ENCODE data around the gene LLGL2.
A peak's percentile ranks its signal among the peaks of the same experiment; 100 is the strongest.

LLGL2 gene

GRCh38 chr17:75526555-75527270 lies 1.2 kb downstream of the LLGL2 start:
- Mint-ChIP-seq H3K27ac (peak overlapping the region; percentile 41 to 85), H3K4me3 (peak overlapping the region; percentile 83 to 88), H3K36me3 (ENCODE audit: insufficient read depth) (peaks cover 16% of the 10 kb centered on the region), H3K4me1 (ENCODE audit: low read depth in 2 of 2) (peaks cover 18 to 21% of the 10 kb centered on the region in 2 donors), H3K9me3 (no peaks in the 10 kb centered on the region), H3K27me3 (no peaks in the 10 kb centered on the region)
- ATAC-seq (replicated peaks) (no peak), DNase-seq (no peak)

- Mint-ChIP-seq H3K36me3 (ENCODE audit: insufficient read depth) (peaks cover 16% of the 10 kb centered on the region), H3K4me1 (ENCODE audit: low read depth in 2 of 2) (peaks cover 38 to 44% of the 10 kb centered on the region in 2 donors), H3K27me3 (no peaks in the 10 kb centered on the region), H3K9me3 (no peaks in the 10 kb centered on the region), H3K4me3 (no peak overlapping the region), H3K27ac (peak overlapping the region in 1 of 2 donors; percentile 59)
- no peak for DNase-seq
- ATAC-seq (replicated peaks) = no peak
Measured at GRCh38 chr17:75530837-75531720, 5.6 kb downstream of the LLGL2 start.

DNA sequence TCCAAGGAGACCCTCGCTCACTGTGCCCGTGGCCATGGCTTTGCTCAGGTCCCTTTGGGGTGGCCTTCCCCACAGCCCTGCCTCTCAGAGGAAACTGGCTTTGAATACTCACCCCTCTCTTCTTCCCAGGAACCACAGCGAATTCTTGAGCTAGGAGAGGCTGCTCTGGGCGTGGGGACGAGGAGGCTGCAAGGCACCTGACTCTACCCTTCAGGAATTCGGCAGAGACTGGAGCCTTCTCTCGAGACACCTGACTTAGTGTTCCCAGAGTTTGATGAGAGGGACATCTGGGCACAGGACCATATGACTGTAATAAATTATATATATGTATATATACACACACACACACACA lies 6.2 kb downstream of the LLGL2 start:
- ATAC-seq (replicated peaks) = no peak
- no peaks in the 10 kb centered on the region for H3K27me3 Mint-ChIP-seq
- DNase-seq = no peak
- H3K36me3 Mint-ChIP-seq (ENCODE audit: insufficient read depth) = peaks cover 16% of the 10 kb centered on the region
- no peaks in the 10 kb centered on the region for H3K9me3 Mint-ChIP-seq
- H3K27ac Mint-ChIP-seq = peak overlapping the region in 1 of 2 donors; percentile 59
- H3K4me1 Mint-ChIP-seq (ENCODE audit: low read depth in 2 of 2) = peaks cover 36 to 42% of the 10 kb centered on the region in 2 donors
- no peak overlapping the region for H3K4me3 Mint-ChIP-seq

- ATAC-seq (replicated peaks) = peak; percentile 98
- peak overlapping the region; percentile 68 to 85 for H3K4me3 Mint-ChIP-seq
- H3K27ac Mint-ChIP-seq = peak overlapping the region; percentile 93 to 98
- H3K27me3 Mint-ChIP-seq = no peaks in the 10 kb centered on the region
- peaks cover 34 to 36% of the 10 kb centered on the region in 2 donors for H3K4me1 Mint-ChIP-seq (ENCODE audit: low read depth in 2 of 2)
- peaks cover 15% of the 10 kb centered on the region for H3K36me3 Mint-ChIP-seq (ENCODE audit: insufficient read depth)
- peak; percentile 67 to 73 (median 70) for DNase-seq
- no peaks in the 10 kb centered on the region for H3K9me3 Mint-ChIP-seq
Measured at GRCh38 chr17:75535119-75535537, 9.6 kb downstream of the LLGL2 start.

DNA sequence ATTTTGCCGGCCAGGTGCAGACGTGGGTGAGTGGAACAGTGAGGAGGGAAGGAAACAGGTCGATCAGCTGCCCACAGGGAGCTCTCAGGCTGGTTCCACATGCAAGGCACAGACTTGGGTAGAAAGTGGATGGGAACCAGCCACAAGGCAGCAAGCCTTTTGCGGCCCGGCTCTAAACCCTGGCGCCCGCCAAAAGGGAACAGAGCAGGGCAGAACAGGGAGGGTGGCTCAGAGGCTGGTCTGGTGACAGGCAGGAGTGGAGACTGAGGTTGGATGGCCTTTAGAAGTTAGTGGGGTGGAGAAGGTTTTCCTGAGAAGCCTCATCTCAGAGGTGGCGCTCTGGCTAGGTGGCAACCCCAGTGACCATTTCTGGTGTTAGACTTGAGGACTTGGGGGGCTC lies 10.4 kb downstream of the LLGL2 start:
- H3K4me1 Mint-ChIP-seq (ENCODE audit: low read depth in 2 of 2) = peaks cover 29 to 39% of the 10 kb centered on the region in 2 donors
- H3K27ac Mint-ChIP-seq = peak overlapping the region; percentile 93 to 98
- no peaks in the 10 kb centered on the region for H3K9me3 Mint-ChIP-seq

GRCh38 chr17:75536366-75536765 lies 10.9 kb downstream of the LLGL2 start:
- Mint-ChIP-seq H3K27me3 (no peaks in the 10 kb centered on the region), H3K36me3 (ENCODE audit: insufficient read depth) (peaks cover 15% of the 10 kb centered on the region), H3K4me3 (no peak overlapping the region), H3K27ac (peak overlapping the region; percentile 93 to 98), H3K9me3 (no peaks in the 10 kb centered on the region), H3K4me1 (ENCODE audit: low read depth in 2 of 2) (peaks cover 26 to 39% of the 10 kb centered on the region in 2 donors)
- no peak for ATAC-seq (replicated peaks)
- no peak for DNase-seq

More for the DNA sequence above, 10.4 kb downstream of the LLGL2 start:
- H3K27me3 Mint-ChIP-seq = no peaks in the 10 kb centered on the region
- peak overlapping the region; percentile 68 to 85 for H3K4me3 Mint-ChIP-seq
- ATAC-seq (replicated peaks) (no peak), DNase-seq (no peak)
- peaks cover 15% of the 10 kb centered on the region for H3K36me3 Mint-ChIP-seq (ENCODE audit: insufficient read depth)

- no peak for DNase-seq
- ATAC-seq (replicated peaks) = no peak
- Mint-ChIP-seq H3K9me3 (no peaks in the 10 kb centered on the region), H3K36me3 (ENCODE audit: insufficient read depth) (peaks cover 7% of the 10 kb centered on the region), H3K4me1 (ENCODE audit: low read depth in 2 of 2) (peaks cover 17 to 28% of the 10 kb centered on the region in 2 donors), H3K27me3 (no peaks in the 10 kb centered on the region), H3K4me3 (no peak overlapping the region), H3K27ac (no peak overlapping the region)
Measured at GRCh38 chr17:75539967-75540729, 14.7 kb downstream of the LLGL2 start.

GRCh38 chr17:75540923-75541503 lies 15.5 kb downstream of the LLGL2 start:
- H3K27ac Mint-ChIP-seq = no peak overlapping the region

GRCh38 chr17:75542229-75542628 lies 16.7 kb downstream of the LLGL2 start:
- H3K36me3 Mint-ChIP-seq (ENCODE audit: insufficient read depth) = peaks cover 7% of the 10 kb centered on the region
- DNase-seq (no peak), ATAC-seq (replicated peaks) (no peak)
- H3K4me3 Mint-ChIP-seq = peak overlapping the region; percentile 18 to 19
- no peaks in the 10 kb centered on the region for H3K9me3 Mint-ChIP-seq
- no peak overlapping the region for H3K27ac Mint-ChIP-seq
- H3K4me1 Mint-ChIP-seq (ENCODE audit: low read depth in 2 of 2) = peaks cover 8 to 25% of the 10 kb centered on the region in 2 donors
- no peaks in the 10 kb centered on the region for H3K27me3 Mint-ChIP-seq

More at GRCh38 chr17:75540923-75541503, 15.5 kb downstream of the LLGL2 start:
- ATAC-seq (replicated peaks) (no peak), DNase-seq (no peak)
- H3K27me3 Mint-ChIP-seq = no peaks in the 10 kb centered on the region
- H3K36me3 Mint-ChIP-seq (ENCODE audit: insufficient read depth) = peaks cover 7% of the 10 kb centered on the region
- H3K4me1 Mint-ChIP-seq (ENCODE audit: low read depth in 2 of 2) = peaks cover 11 to 23% of the 10 kb centered on the region in 2 donors
- no peaks in the 10 kb centered on the region for H3K9me3 Mint-ChIP-seq
- H3K4me3 Mint-ChIP-seq = no peak overlapping the region

DNA sequence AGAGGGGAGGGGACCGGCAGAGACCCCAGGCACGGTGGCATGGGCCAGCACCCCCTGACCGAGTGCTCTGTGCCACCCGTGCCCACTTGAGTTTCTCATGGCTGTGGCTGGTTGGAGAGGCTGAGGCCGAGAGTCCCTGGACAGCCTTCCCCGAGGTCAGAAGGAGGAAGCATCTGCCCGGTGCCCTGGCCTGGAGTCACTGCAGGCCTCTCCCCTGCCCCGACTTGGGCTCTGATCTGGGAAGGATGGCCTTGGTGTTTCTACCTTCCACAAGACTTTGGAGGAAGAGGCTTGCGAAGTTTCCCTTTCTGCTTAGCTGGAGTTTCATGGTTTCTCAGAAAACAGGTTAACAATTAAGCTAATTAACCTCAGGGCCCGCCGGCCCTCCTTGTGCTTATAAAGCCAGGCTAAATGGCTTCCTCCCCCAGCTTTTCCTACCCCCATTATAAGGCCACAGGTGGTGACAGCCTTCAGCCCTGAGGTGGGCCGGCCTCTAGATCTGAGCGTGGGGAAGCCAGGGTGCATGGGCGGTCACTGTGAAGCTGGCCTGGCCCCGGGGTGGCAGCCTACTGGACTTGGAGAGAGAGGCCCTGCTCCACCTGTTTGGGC lies 17.3 kb downstream of the LLGL2 start:
- Mint-ChIP-seq H3K4me1 (ENCODE audit: low read depth in 2 of 2) (peaks cover 8 to 28% of the 10 kb centered on the region in 2 donors), H3K27me3 (no peaks in the 10 kb centered on the region), H3K36me3 (ENCODE audit: insufficient read depth) (peaks cover 7% of the 10 kb centered on the region), H3K27ac (peak overlapping the region in 1 of 2 donors; percentile 10), H3K9me3 (no peaks in the 10 kb centered on the region), H3K4me3 (no peak overlapping the region)
- ATAC-seq (replicated peaks) = no peak
- no peak for DNase-seq

DNA sequence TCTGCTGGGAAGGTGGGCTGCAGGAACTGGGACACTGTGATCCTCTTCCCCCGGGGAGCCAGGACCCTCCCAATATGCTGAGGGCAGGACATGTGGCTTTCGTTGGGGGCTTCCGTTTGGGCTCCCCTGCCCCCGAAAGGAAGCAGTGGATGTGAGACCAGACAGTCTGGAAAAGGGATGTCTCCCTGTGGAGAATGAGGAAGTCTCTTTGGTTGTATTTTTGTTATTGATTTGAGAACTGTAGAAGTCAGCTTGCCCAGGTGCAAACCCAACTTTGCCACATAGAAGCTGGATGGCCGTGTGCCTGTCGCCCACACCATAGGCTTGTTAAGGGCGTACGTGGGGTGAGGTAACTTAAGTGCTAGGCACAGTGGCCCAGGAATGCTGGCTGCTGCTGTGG lies 18.8 kb downstream of the LLGL2 start:
- ATAC-seq (replicated peaks) (no peak), DNase-seq (no peak)
- Mint-ChIP-seq H3K36me3 (ENCODE audit: insufficient read depth) (peaks cover 7% of the 10 kb centered on the region), H3K27ac (no peak overlapping the region), H3K9me3 (no peaks in the 10 kb centered on the region), H3K4me1 (ENCODE audit: low read depth in 2 of 2) (peaks cover 8 to 23% of the 10 kb centered on the region in 2 donors), H3K27me3 (no peaks in the 10 kb centered on the region), H3K4me3 (no peak overlapping the region)

GRCh38 chr17:75546181-75546580 lies 20.7 kb downstream of the LLGL2 start:
- DNase-seq (no peak), ATAC-seq (replicated peaks) (no peak)
- Mint-ChIP-seq H3K4me3 (no peak overlapping the region), H3K27ac (no peak overlapping the region), H3K4me1 (ENCODE audit: low read depth in 2 of 2) (peaks cover 10 to 23% of the 10 kb centered on the region in 2 donors), H3K9me3 (no peaks in the 10 kb centered on the region), H3K27me3 (no peaks in the 10 kb centered on the region), H3K36me3 (ENCODE audit: insufficient read depth) (peaks cover 4% of the 10 kb centered on the region)

Measured in effector memory CD8-positive, alpha-beta T cell (primary cell).